HG02571 (cell line): ENCODE measurements around the gene EMC8.
"Not testable (repeated sequence)": the region's sequence is repeated elsewhere in the genome, so short reads cannot be mapped to it uniquely, and the experiment has no call there.

ENCODE experiments used
- ATAC-seq: cut with Tn5 transposase; IDR thresholded peaks from one replicate; pipeline ENCODE4 v1.9.1; 2021; ENCODE audit warnings: mild to moderate bottlenecking, moderate library complexity; ENCODE audit not compliant: unreplicated experiment

The EMC8 gene

DNA sequence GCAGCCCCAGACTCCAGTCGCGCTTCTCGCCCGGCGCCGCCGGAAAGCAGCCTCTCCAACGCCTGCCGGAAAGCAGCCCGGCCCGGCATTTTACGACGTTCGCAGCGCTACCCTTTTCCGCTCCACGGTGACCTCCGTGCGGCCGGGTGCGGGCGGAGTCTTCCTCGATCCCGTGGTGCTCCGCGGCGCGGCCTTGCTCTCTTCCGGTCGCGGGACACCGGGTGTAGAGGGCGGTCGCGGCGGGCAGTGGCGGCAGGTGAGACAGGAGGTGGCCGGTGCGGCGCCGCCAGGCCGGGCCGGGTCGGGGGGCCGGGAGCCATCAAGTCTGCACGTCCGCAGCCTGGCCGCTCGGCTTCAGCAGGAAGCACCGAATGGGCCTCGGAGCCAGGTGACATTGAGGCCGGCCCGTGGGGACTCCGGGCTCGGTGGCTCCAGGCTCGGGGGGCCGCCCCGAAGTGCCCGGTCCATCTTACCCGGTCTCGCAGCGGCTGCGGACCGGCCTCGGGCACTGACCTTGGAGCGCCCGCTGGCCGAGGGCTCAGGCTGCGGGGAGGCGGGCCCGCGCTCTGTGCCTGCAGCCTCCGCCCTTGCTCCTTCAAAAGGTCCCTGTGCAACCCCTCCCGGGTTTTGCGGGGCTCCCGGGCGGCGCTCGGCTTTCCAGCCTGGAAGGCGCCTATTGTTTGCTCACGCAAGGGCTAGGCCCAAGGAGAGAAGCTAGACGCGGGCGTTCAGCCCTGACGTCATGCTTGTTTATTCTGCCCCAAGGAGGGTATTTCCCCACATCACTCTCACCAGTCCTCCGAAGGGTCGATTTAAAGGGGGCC, at the start of gene EMC8, which contains the start of gene COX4I1:
TSS of gene EMC8 (minus strand) at position 48 of the 824 bp plus-strand sequence. CDS start 249 bp downstream, outside the sequence.
TSS of gene COX4I1 (plus strand) at position 199 of the 824 bp plus-strand sequence. CDS start 1,511 bp downstream, outside the sequence.
- ATAC-seq: peak; percentile 78

DNA sequence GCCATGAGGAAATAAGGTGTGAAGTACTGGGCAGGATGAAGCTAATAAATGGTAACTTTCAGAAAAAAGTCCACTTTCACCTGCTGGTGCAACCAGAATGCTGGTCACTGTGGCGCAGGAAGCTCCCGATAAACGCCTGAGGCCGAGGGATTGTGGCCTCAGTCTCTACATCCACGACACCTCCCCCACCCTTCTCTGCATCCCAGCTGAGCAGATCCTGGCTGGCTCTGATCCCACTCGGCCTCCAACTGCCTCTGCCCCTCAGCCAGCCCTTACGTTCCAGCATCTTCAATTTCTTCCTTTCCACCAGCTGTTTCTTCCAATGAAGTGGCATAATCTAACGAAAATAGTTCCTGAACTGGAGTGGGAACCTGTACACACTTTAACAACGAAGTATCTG, 49.6 kb upstream of the EMC8 start:
- ATAC-seq: no peak

DNA sequence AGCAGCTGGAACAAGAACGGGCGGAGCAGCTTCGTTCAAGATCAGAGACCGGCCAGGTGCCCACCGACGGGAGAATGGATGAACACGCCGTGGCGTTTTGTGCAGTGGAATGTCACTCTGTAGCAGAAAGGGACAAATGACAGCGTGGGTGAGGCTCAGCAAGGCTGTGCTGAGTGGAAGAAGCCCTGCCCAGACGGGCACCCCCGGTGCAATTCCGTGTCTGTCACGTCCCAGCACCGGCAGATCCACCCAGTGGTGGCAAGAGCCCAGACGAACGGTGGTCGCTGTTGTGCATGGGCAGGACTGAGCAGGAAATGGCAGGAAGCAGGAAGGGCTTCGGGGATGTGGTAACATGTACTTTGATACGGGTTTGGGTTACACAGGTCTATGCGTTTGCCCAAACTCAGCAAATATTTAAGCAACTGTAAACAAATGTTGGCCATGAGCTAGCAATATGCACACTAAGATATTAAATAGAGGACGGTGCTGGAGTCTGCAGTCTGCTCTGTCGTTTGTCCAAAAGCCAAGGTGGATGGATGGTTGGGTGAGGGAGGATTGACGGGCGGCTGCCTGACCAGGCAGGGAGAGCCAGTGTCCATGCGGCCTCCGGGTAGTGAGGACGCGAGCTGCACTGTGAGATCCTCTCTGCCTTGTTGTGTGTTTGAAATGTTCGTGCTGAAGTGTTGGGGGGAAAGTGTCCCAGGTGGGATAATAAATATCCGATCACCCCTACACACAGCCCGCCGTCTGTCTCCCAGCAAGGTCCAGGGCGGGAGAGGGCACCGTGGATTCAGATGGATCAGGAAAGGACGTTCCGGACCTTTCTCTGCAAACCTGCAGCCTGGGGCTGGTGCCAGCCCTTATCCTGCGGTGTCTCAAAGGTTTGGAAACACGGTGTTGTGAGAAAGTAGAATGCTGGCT, 48.6 kb upstream of the EMC8 start:
- ATAC-seq: no peak

DNA sequence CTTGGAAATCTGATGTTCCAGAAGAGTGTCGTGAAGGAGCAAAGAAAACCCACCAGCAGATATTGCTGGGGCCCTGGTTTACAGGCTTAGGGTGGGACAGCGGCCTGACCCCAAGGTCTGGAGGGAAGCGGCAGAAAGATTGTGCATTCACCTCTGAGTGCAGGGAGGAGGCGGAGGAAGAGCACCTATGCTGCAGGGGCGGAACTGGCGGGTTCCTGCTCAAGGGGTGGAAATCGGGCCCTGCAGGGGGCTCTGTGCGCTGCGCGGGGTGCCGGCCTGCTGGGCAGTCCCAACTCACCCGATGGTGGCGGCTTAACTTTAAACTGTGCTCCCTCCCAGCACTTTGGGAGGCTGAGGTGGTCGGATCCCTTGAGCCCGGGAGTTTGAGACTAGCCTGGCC, 47.7 kb upstream of the EMC8 start:
- no peak for ATAC-seq

DNA sequence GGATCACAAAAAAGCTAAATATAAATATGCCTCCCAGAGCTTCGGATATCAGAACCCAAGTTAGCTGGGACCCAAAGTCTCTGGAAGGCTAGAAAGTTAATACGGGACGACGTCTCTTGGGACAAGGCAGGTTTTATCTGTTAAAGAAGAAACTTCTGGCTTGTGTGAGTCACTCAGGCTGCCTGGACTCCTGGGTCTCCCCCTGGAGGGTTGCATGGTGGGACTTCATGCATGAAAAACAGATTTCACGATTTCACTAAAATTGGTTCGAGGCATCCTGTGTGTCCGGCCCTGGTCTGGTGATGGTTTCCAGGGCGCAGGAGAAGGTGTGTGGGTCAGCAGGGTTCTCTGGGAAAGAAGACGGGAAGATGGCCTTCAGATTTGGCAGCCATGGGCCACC, 47.1 kb upstream of the EMC8 start:
- no peak for ATAC-seq

DNA sequence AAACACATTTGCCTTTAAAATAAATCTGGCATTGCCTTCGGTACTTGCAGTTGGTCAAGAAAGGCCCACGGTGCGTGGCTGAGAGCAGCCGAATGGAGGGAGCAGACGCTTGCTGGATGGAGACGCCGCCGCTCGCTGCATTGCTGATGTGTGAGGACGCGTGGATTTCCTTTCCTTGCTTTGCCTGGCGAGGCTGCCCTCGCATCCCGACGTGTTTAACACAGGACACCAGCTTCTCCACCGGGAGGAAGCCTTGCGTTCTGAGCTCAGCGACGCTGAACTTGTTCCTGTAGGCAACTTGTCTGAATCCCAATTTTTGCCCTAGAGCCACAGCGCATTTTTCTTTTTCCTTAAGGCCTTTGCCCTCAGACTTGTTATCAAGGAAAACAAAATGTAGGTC, 45.9 kb upstream of the EMC8 start:
- ATAC-seq: no peak

DNA sequence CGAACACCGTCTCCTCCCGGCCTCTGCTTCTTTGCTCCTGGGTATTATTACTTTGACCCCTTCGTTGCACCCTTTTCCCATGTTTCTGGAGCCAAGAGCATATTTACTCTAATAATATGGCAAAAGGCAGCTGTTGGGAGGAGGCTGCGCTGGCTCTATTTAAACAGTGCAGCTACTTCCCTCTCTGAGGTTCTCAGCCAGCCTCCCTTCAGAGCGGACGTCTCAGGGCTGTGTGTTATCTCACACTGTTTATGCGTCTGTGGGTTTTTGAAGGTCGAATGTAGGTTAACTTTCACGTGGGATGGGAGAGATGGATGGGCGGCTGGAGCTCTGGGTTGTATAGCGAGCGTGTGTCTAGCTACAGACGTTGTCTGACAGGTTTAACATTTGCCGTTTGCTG, 45.4 kb upstream of the EMC8 start:
- ATAC-seq: no peak

DNA sequence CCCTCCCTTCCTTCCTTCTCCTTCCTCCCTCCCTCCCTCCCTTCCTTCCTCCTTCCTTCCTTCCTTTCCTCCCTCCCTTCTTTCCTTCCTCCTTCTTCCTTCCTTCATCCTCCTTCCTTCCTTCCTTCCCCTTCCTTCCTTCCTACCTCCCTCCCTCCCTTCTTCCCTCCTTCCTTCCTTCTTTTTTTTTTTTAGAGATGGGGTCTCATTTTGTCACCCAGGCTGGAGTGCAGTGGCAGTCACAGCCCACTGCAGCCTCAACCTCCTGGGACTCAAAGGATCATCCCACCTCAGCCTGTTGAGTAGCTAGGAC, 44.8 kb upstream of the EMC8 start:
- no peak for ATAC-seq

DNA sequence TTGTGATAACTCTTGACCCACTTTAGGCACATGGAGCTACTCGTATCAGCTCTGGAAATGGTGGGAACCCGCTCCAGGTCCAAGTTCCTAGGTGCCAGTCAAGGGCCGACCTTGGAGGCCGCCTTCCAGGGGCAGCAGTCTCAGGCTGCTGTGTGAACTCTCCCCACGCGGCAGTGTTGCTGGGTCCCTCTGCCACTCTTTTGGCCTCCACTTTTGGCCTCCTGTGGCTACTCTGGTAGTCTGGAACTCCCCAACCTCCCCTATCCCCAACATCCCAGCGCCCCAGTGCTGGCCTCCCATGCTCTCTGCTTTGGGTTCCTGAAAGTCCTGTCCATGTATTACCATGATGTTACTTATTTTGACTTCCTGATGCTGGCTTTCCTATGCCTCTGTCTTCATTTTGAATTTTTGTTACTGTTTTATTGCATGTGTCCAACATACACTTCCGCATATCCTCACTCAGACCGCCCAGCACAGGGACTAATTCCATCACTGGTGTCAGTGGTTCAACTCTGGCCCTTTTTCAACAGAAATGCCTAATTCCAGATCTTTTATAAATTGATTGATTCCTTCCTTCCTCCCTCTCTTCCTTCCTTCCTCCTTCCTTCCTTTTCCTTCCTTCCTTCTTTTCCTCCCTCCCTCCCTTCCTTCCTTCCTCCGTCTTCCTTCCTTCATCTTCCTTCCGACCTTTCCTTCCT, 44.3 kb upstream of the EMC8 start:
- ATAC-seq: no peak

DNA sequence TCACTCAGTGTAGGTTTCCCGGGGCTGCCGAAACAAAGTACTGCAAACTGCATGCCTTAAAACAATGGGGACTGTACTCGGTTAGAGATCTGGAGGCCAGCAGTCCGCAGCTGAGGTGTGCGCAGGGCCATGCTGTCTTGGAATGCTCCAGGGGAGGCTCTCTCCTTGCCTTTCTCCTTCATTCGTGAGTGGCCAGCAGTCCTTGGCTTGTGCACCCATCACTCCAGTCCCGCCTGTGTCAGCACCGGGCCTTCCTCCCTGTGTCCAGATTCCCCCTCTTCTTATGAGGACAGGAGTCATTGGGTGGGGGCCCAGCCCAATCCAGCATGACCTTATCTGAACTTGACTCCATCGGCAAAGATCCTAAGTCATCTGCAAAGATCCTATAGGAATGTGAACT, 43.5 kb upstream of the EMC8 start:
- ATAC-seq: no peak

DNA sequence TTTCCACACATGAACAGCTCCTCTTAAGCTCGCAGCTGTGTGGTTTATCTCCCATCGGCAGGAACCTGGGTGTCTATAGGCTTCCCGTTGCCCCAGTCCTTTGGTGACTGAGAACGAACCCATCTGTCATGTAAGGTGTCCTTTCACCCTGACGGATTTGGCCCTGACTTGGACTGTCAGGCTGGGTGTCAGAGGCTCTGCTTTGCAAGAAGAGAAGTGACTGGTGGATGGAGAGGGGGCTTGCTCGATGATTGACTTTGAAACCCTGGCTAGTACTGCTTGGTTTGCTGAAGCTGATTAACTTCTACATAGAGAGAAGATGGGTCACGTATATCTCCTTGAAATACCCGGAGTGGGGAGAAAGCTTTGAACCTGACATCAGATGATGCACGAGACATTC, 43.1 kb upstream of the EMC8 start:
- no peak for ATAC-seq

DNA sequence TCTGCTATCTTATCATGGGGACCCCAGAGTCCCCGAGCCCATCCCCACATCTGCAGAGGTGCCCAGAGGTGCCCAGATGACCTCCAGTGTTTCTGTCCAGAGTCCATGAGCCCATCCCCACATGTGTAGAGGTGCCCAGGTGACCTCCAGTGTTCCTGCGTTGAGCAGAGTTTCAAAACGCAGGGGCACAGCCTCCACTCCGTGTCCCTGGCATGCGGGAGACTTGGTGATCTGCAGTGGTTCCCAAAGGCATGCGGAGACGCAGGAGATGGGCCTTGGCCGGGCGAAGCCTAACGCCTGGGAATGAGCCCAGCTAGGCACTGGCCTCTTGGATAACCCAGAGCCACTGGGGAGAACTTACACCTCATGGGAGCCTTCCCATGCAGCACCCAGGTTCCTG, 41.5 kb upstream of the EMC8 start:
- no peak for ATAC-seq

DNA sequence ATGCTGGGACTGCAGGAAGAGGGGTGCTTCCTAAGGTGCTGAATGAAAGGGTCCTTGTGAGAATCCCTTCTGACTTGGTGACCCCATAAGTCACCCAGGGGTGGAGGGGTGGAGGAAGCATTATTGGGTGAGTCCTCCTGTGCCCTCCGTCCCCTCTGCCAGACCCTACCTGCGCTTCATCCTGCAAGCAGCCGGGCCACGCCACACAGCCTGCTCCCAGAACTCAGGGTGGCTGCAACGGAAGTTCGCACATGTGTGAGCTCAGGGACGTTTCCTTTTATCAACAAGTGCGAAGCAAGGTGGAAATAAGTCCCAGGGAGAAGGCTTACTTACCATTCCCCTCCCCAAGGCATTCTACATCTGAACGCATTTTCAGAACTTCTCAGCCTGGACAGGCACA, 41.1 kb upstream of the EMC8 start:
- ATAC-seq: no peak

DNA sequence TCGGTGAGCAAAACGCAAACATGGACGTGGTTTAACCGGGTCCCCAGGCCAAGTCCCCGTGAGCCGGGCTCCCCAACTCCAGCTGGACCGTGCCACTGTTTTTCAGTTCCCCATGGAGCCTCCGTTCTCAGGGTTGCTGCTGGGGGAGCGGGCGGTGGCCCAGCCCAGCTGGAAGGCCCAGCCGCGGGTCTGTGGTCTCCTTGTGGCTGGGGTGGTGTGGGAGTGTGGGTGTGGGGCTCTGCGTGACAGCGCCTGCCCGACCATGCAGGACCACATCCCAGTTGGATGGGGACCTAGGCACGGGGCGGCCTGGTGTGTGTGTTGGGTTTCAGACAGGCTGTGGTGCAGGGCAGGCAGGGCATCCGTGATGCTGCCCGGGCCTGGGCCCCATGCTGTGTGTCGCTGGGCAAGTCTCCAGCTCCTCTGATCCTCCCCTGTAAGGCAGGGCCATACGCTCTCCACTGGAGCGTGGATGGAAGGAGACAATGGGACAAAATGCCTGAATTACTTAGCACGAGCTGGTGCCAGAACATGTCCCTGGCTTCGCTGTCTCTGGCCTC, 40.4 kb upstream of the EMC8 start:
- no peak for ATAC-seq

DNA sequence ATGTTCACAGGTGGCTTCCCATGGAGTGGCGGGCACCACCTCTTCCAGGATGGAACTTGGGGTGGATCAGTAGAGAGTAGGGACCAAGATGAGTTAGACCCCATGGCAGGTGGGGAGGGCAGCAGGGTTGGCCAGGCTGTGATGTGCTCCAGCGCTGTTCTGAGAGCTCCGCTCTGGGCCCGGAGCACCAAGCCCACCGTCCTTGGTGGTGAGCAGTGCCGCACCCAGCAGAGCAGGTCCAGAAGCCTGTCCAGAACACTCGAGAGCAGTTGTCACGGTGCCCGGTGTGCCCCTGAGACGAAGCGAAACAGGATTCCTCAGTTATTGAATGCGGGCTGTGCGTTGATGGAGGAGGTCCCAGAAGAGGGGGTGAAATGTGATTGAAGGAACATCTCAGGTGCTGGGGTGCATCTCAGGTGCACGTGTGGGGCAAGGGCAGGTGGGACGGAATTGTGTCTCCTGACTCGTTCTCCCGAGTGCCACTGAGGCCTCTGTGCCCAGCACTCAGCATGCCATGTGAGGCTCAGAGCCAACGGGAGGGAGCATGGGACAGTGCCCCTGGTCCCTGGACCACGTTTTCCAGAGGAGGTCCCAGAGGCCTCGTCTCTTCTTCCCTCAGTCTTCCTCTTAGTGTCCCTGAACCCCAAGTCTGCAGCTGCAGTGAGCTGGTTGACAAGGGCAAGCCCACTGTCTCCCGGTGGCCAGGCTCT, 39.7 kb upstream of the EMC8 start:
- ATAC-seq: no peak

DNA sequence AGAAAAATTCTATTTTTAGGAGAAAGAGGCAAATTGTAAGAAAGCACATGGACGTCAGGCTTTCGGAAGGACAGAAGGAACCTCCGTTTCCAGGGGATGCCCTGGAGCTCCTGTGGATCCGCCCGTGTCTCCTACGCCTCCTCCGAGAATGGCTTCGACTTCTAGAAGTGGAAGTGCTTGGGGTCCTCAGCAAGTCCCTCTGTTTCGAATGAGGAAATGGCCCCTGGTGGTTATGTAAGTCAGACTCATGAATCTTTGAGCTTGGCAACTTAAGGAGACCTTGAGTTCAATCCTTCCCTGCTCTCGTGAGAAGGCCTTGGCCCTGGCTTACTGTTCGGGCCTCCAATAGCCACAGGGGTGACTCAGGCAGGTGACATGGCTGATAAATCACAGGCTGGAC, 39.0 kb upstream of the EMC8 start:
- no peak for ATAC-seq

DNA sequence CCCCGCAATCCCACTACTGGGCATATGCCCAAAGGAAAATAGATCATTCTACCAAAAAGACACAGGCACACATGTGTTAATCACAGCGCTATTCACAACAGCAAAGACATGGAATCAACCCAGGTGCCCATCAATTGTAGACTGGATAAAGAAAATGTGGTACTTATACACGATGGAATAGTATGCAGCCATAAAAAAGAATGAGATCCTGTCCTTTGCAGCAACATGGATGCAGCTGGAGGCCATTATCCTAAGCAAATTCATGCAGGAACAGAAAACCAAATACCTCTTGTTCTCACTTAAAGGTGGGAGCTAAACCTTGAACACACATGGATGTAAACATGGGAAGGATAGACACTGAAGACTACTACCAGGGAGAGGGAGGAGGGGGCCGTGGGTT, 38.3 kb upstream of the EMC8 start:
- not testable (repeated sequence) for ATAC-seq

DNA sequence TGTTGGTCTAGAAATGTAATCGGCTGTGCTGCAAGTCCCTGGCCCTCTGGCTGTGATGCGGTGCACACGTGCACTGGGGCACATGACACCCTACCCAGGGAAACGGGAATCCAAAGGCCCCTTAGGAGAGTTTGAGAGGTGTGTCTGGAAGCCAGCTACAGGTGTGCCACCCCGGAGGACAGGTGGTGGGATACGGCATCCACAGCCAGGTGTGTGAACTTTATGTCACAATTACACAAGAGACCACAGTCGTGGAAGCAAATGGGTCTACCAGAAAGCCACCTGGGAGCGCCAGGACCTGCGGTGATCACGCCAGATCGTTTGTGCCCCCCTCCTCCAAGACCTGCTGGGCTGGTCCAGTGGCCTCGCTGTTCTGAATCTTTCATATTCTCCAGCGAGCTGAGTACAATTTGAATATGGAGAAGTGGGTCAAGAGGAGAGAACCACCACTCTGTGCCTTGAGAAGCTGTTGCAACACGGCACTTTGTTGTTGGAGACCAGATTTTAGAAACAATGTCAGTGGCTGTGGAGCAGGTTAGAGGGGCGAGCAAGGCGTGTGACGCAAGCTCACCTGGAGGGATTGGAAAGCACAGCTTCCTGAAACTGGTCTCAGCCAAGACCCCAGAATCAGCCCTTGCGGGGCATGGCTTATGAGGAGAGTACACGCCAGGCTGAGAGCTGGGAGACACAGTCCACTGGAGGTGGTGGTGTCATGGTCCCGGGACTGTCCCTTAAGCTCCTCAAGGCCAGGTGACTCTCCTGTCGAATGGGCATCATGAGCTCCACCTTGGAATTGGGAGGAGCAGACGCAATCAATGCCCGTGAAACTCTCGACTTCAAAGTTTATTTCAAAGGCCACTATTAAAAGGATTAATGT, 37.6 kb upstream of the EMC8 start:
- ATAC-seq: no peak

DNA sequence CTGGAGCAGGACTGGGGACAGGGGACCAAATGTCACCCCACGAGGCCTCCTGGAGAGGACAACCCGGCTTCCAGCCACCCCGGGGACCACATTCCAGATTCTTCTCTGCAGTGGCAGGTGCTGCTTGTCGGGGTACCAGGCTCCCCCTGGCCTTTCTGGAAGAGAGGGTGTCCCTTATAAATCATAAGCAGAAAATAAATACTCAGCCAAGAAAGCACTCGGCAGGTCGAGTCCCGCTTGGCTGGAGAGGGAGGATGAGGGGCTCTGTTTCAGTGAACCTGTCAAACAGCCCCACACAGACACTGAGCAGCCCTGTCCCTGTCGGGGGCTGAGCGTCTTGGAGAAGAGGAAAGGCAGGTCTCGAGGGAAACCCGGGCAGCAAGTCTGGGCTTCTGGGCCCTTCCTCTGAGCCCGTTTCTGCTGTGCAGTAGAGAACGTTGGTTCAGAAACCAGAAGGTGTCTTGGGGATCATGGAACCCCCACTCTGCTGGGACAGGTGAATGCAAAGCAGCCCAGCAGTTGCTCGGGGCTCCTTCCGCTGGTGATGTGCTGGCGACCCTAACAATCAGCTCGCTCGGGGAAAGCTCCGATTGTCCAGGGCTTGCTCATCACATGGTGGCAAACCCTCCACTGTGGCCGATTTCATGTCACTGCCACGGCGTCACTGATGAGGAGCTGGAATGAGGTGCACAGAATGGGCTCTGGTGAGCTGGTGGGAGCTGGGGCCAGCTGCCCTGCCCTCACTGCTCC, 36.8 kb upstream of the EMC8 start:
- no peak for ATAC-seq
